ENCODE measurements around the gene KLHL29. TPM values are rescaled to one million over a fixed set of nuclear protein-coding genes. Genes with fewer than 3 reads are reported as not detected.

The KLHL29 gene
- total and polyA plus RNA-seq, 2 donors (not counting 3 experiments of a cell fraction or from before 2014, with no cell fraction given): 4.6 to 12.7 TPM

DNA sequence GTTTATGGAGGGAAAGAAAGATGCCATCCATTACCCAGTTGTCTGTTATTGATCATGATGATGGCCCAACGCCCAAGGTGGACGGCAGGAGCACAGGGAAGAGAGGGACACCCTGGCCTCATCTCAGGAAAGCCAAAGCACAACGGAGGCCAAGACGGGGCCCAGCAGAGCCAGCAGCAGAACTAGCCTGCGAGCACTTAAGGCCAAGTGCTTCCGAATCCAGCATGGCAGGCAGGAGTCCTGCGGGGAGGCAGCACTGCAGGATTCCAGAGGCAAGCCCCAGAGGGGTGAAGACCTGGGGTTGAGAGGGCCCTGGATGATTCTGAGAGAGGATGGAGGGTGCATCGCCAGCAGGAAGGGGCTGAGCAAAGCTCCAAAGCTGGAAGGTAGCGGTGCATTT lies 28.3 kb upstream of the KLHL29 start:
- Histone ChIP-seq H3K9me3 (replicated peaks; ENCODE audit: control insufficient read depth, insufficient read depth, low read length) (no peaks in the 10 kb centered on the region), H3K36me3 (ENCODE audit: control insufficient read depth in 2 of 2, extremely low read depth in 1 of 2, insufficient read depth in 2 of 2, low read length in 2 of 2) (no peaks in the 10 kb centered on the region), H3K4me3 (replicated peaks in 1 of 3; ENCODE audit: insufficient read depth in 1 of 3, low read depth in 1 of 3, low read length in 3 of 3) (no peak overlapping the region), H2AFZ (ENCODE audit: low read depth, low read length) (no peak overlapping the region), H3K27ac (ENCODE audit: insufficient read depth, low read depth, low read length) (no peak overlapping the region), H3K4me1 (ENCODE audit: control insufficient read depth, extremely low read depth, insufficient read depth, low read length) (peaks cover under 1% of the 10 kb centered on the region), H3K9ac (replicated peaks; ENCODE audit: extremely low read depth, insufficient read depth, low read length) (no peak overlapping the region), H4K20me1 (replicated peaks; ENCODE audit: control insufficient read depth, extremely low read depth, insufficient read depth, low read length) (no peaks in the 10 kb centered on the region), H3K79me2 (ENCODE audit: control insufficient read depth, insufficient read depth, low read length) (no peaks in the 10 kb centered on the region), H3K27me3 (ENCODE audit: control insufficient read depth in 2 of 2, insufficient read depth in 2 of 2, low read length in 2 of 2) (no peaks in the 10 kb centered on the region), H3K4me2 (ENCODE audit: insufficient read depth, low read length) (no peak overlapping the region), H3K9me1 (replicated peaks; ENCODE audit: control insufficient read depth, extremely low read depth, insufficient read depth, low read length) (no peaks in the 10 kb centered on the region)
- CTCF ChIA-PET: no interaction called here
- FAIRE-seq (no peak), DNase-seq (ENCODE audit: low read depth, low spot score) (no peak)
- no TSS peak for BruUV-seq (replicated peaks)
- no peak for TF ChIP-seq GATA2 (IDR thresholded peaks at IDR 0.05; ENCODE audit: insufficient read depth, insufficient read length, low read depth, low read length)
- TF ChIP-seq, protein P1, sequence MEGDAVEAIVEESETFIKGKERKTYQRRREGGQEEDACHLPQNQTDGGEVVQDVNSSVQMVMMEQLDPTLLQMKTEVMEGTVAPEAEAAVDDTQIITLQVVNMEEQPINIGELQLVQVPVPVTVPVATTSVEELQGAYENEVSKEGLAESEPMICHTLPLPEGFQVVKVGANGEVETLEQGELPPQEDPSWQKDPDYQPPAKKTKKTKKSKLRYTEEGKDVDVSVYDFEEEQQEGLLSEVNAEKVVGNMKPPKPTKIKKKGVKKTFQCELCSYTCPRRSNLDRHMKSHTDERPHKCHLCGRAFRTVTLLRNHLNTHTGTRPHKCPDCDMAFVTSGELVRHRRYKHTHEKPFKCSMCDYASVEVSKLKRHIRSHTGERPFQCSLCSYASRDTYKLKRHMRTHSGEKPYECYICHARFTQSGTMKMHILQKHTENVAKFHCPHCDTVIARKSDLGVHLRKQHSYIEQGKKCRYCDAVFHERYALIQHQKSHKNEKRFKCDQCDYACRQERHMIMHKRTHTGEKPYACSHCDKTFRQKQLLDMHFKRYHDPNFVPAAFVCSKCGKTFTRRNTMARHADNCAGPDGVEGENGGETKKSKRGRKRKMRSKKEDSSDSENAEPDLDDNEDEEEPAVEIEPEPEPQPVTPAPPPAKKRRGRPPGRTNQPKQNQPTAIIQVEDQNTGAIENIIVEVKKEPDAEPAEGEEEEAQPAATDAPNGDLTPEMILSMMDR (IDR thresholded peaks at IDR 0.05; ENCODE audit: extremely low read depth in 1 of 2, insufficient read depth in 1 of 2, low read depth in 1 of 2, low read length in 2 of 2): no peak
- TF ChIP-seq FOS (IDR thresholded peaks at IDR 0.05; ENCODE audit: borderline replicate concordance, insufficient read depth, low read length): no peak
- no peak for TF ChIP-seq JUN (IDR thresholded peaks at IDR 0.05; ENCODE audit: borderline replicate concordance, insufficient read depth, insufficient read length, low read depth)
- intact Hi-C loops (cut with micrococcal nuclease): no loop called here
- POLR2A ChIA-PET: no interaction called here
- dilution Hi-C loops (cut with MboI; ENCODE audit: extremely low pct_ligation_motif_present, low sequenced_read_pairs): no loop called here

Measured in endothelial cell of umbilical vein (primary cell).